Stimulated activated naive CD8-positive, alpha-beta T cell treated with anti-CD3 and anti-CD28 coated beads, Interleukin-15, Interleukin-2, amounts not matched to agents 100 U/mL and 50 U/mL, for 24 hours (primary cell): ENCODE results near the gene CASQ1.

ENCODE experiments used
- ATAC-seq: fragments of 150-1000 bp; cut with Tn5 transposase; one replicate; pipeline ENCODE4 v1.10.0; 2021
- DNase-seq: peaks from one replicate; pipeline ENCODE4 v3.0.0; 2021

CASQ1 gene

GRCh38 chr1:160205242-160206035 lies 15.1 kb downstream of the CASQ1 start, which contains the start of gene PEA15:
Gene PEA15, plus strand, starts transcription at chr1:160205384. Its CDS starts 6,161 bp downstream, at chr1:160211545.
- DNase-seq: peak; percentile 83

GRCh38 chr1:160206036-160206389 lies 15.6 kb downstream of the CASQ1 start:
- peak; percentile 51 for DNase-seq
- peak; percentile 81 for ATAC-seq

More at GRCh38 chr1:160205242-160206035, 15.1 kb downstream of the CASQ1 start, which contains the start of gene PEA15:
- ATAC-seq: peak; percentile 63

GRCh38 chr1:160206421-160207117 lies 16.2 kb downstream of the CASQ1 start:
- ATAC-seq (no peak), DNase-seq (no peak)

GRCh38 chr1:160207118-160207650 lies 16.8 kb downstream of the CASQ1 start:
- no peak for ATAC-seq
- DNase-seq: no peak

- no peak for ATAC-seq
- DNase-seq: no peak
Observed at GRCh38 chr1:160207771-160208556, 17.6 kb downstream of the CASQ1 start.

DNA sequence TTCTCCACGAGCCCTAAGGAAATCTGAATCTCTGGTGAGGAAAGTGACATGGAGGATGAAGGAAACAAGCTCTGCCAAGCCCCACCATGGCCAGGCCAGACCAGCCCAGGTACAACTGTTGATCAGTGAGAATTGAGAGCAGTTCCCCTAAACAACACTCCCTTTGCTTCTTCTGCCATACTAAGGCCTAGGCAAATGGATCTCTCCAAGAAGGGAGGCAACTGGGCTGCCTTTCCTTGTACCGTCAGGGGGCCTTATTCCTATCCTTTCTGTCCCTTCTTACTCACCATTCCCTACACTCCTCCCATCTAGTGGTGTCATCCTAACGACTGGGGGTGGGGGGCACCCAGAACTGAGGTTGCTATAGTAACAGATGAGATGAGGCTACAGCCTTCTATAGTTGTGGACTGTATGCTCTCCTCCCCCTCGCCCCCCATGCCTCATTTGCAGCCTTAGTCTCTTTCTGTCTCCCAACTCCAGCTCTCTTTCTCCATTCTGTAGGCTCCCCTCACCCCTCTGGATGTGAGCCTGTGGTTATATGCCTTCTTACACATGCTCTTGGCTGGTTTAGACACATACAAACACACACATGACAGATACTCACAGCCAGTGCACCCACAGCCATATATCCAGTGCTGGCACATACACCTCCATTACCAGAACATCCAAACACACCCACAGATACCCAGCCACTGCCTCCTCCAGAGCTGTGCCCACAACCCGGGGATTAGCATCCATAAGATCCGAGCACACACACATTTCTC lies 18.4 kb downstream of the CASQ1 start:
- ATAC-seq: no peak
- DNase-seq: no peak

DNA sequence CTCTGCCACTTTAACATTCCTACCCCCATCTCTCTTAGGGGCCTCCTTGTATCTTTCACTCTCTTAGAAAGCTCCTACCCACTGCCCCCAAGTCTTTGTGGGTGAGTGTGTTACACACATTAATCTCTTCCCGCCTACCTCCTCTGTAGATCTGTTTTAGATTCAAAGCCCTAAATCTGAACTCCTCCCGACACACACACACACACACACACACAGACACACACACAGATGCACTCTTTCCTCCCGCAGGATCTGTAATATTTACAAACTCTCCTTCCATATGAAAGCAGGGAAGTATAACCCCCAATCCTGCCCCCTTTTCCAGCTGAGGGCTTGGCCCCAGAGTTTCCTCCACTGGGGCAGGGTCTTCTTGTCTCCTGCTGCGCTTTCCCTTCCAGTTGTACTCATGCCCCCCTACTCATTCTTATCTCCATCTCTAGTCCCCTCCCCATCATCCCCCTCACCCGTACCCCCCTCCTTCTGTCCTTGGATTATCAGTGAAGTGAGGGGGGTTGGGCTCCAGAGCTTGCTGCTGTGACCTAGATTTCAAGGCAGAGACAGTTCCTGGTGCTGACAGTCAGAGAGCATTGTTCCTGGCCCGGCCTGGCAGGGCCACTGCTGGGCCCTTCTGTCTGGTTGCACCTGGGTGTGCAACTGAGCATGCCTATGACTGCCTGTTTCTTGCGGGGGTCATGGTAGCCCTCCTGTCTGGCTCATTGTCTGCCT lies 19.1 kb downstream of the CASQ1 start:
- ATAC-seq (no peak), DNase-seq (no peak)

DNA sequence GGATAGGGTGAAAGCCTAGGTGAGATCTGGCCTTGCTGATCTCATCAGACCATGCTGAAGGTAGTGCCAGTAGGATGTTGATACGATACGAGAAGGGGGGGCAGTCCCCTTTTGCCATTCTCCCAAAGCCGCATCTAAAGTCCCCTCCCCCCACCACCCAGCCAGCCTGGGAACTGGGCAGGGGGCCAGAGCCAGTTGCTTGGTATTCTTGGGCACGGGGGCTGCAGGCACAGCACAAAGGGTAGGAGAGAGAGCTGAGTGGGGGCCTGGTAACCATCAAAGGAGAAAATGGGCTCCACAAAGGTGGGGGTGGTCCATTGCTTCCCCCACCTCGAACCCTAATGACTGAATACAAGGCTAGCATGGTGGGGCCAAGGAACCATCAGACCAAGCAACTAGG lies 20.2 kb downstream of the CASQ1 start:
- DNase-seq (no peak), ATAC-seq (no peak)

DNA sequence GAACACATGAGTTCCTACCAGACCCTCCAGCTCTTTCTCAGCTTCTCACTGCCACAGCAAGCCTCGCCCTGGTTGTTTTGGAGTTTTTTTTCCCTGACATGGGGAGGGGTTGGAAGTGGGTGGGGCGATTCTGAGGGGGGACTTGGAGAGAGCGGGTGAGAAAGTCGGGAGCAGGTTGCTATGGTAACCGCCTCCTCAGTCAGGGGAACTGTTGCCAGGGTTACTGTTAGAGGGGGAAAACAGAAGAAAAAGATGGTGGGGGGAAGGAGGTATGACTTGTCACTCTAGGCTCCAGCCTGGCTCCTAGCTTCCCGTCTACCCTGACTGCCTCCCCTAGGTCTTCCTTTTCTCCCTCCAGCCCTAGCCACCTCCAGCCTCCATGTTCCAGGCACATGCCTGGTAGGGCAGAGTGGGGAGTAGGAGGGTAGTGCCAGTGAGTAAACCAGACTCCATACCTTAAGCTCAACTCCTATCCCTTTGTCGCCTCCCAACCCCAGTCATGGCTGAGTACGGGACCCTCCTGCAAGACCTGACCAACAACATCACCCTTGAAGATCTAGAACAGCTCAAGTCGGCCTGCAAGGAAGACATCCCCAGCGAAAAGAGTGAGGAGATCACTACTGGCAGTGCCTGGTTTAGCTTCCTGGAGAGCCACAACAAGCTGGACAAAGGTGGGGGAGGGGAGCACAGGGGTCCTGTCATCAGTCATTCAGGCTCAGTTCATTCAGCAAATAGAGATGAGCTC lies 20.8 kb downstream of the CASQ1 start:
- no peak for DNase-seq
- ATAC-seq: no peak

- DNase-seq (no peak), ATAC-seq (no peak)
Observed at GRCh38 chr1:160214481-160215140, 24.2 kb downstream of the CASQ1 start.

GRCh38 chr1:160216301-160216700 lies 25.9 kb downstream of the CASQ1 start:
- DNase-seq: no peak
- ATAC-seq: no peak

GRCh38 chr1:160217481-160218051 lies 27.2 kb downstream of the CASQ1 start:
- ATAC-seq (no peak), DNase-seq (no peak)

DNA sequence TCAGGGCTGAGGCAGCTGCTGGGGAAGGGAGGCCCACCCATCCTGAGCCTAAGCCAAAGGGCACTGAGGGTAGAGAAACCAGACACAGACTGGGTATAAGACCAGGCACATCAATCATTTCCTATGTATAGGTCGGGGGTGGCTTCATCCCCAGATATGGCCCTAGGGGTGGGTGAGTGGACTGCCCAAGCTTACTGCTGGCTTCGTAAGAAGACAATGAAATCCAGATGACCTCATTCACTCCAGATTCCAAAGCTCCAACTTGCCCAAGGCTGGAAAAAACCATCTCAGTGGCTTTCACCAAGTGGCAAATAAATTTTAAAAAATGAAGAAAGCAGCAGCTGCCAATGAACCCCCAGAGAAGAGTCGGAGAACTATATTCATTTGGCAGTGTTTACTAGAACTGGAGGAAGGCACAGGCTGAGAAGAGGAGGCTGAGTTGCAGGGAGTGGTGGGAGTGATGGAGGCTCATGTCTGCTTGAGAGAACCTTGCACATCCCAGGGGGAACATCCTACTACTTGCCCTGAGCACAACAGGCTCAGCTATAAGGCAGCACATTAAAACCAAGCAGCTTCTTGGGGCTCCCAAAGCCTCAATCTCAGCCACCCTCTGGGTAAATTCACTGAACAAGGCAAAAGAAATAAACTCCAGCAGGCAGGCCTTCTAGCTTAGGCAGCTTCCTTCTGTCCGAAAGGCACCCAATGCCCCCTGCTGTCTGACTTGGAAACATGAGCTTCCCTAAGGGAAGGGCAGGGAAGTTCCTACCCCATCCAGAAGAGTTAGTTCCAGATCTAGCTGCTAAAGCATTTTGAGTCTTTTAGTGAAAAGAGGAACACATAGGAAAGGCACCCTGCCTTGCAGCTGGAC lies 28.9 kb downstream of the CASQ1 start:
- DNase-seq (no peak), ATAC-seq (peak; percentile 25)

- ATAC-seq: no peak
- no peak for DNase-seq
Observed at GRCh38 chr1:160220301-160220700, 29.9 kb downstream of the CASQ1 start.

DNA sequence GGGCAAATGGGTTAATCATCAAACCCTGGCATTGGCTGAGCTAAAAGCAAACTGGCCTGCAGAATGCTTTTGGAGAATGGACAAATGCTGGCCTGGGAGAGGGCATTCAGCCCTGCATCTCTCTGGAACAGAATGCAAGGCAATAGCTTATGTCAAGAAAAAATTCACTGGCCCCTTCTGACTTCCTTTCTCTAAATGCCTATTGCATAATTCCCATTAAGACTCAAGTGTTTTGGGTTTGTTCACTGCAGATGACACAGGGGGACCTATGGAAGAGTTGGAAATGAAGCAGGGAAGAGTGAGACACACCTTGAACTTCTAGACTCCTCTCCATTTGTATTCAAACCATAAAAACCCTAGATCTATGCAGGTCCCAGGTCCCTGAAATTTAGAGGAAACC lies 30.7 kb downstream of the CASQ1 start:
- DNase-seq (no peak), ATAC-seq (no peak)

- no peak for DNase-seq
- no peak for ATAC-seq
Observed at GRCh38 chr1:160222546-160222945, 32.2 kb downstream of the CASQ1 start.

DNA sequence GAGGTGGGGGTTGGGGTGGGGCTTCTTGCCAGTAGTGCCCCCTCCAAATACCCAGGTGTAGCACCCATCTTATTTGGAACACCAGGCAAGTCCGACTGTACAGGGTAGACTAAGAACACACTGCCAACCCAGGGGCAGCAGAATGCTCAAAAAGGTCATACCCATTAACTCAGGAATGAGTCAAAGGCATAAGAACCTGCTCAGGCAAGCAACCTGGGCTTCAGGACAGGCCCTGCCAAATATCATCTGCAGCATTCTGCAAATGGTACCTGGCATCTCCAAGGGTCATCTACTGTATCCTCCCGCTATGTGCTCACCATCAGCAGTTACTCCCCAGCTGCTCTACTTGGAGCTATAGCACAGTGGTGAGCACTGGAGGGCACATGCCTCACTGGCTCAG lies 34.2 kb downstream of the CASQ1 start:
- no peak for ATAC-seq

GRCh38 chr1:160225345-160225744 lies 35.0 kb downstream of the CASQ1 start:
- DNase-seq: no peak
- ATAC-seq: no peak

More for the DNA sequence above, 34.2 kb downstream of the CASQ1 start:
- DNase-seq: no peak
